ENCODE results near the gene PLCB1.

The PLCB1 gene

GRCh38 chr20:8657664-8658063, 525.6 kb downstream of the PLCB1 start:
- no peak overlapping the region for H3K4me3 ChIP-seq (replicated peaks; ENCODE audit: low read depth, low read length)
- H3K36me3 ChIP-seq (ENCODE audit: control insufficient read depth, insufficient read depth, low read length): no peaks in the 10 kb centered on the region
- no peak for DNase-seq (ENCODE audit: extremely low read depth, insufficient read length)
- no peaks in the 10 kb centered on the region for H3K27me3 ChIP-seq (replicated peaks; ENCODE audit: control insufficient read depth, insufficient read depth, low read length)
- TF ChIP-seq, protein P1, sequence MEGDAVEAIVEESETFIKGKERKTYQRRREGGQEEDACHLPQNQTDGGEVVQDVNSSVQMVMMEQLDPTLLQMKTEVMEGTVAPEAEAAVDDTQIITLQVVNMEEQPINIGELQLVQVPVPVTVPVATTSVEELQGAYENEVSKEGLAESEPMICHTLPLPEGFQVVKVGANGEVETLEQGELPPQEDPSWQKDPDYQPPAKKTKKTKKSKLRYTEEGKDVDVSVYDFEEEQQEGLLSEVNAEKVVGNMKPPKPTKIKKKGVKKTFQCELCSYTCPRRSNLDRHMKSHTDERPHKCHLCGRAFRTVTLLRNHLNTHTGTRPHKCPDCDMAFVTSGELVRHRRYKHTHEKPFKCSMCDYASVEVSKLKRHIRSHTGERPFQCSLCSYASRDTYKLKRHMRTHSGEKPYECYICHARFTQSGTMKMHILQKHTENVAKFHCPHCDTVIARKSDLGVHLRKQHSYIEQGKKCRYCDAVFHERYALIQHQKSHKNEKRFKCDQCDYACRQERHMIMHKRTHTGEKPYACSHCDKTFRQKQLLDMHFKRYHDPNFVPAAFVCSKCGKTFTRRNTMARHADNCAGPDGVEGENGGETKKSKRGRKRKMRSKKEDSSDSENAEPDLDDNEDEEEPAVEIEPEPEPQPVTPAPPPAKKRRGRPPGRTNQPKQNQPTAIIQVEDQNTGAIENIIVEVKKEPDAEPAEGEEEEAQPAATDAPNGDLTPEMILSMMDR (IDR thresholded peaks at IDR 0.05; ENCODE audit: insufficient read depth, low read length, poor library complexity, severe bottlenecking): no peak

DNA sequence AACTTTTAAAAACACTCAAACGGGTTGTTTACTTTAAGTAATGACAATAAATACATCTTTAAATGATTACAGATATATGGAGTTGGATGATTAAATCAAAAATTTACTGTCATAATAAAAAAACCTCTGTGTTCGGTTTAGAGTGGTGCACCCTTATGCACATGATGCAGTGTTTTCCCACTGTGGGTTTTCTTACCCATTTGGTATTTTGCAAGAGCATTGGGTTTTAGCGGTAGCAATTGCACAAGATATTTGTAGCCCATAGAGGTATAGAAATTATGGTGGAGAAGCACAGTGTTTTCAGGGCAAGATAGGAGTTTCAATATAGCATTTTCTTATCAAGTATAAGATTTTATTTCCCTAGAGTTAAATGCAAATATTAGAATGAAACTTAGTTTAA, 526.0 kb downstream of the PLCB1 start:
- Histone ChIP-seq H3K4me3 (replicated peaks; ENCODE audit: low read depth, low read length) (no peak overlapping the region), H3K36me3 (ENCODE audit: control insufficient read depth, insufficient read depth, low read length) (no peaks in the 10 kb centered on the region), H3K27me3 (replicated peaks; ENCODE audit: control insufficient read depth, insufficient read depth, low read length) (no peaks in the 10 kb centered on the region)
- TF ChIP-seq, protein P1 (IDR thresholded peaks at IDR 0.05; ENCODE audit: insufficient read depth, low read length, poor library complexity, severe bottlenecking): no peak
- no peak for DNase-seq (ENCODE audit: extremely low read depth, insufficient read length)

DNA sequence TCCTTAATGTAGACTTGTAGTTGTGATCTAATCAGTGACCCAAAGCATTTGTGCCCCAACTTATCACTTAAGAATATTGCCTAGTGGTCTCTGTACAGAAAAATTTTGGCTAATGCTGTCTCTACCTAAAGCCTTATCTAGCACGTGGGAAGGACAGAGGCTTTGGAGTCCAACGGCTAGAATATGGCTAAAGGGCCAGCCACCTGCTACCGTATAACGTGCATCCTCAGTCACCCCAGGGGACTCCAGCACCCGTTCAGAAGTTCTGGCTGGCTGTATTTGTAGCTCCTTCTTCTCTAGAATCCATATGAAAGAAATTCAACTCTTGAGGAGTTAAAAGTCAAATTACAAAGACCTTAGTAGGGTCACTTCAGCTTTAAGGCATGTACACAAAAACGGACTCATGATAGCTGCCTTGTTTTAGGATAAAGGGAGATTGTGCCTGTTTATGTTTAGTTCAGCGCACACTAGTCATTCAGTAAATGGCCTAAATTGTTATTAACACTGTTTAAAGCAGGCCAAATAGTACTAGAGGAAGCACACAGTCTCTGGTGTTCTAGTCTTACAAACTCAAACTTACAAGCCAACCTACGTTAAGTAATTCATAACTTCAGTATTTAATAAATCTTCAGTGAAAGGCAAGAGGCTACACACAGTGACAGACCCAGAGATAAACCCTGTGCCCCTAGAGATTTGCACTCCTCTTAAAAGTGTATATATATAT, 529.3 kb downstream of the PLCB1 start:
- no peak for DNase-seq (ENCODE audit: extremely low read depth, insufficient read length)
- TF ChIP-seq, protein P1 (IDR thresholded peaks at IDR 0.05; ENCODE audit: insufficient read depth, low read length, poor library complexity, severe bottlenecking): no peak

GRCh38 chr20:8662433-8662954, 530.4 kb downstream of the PLCB1 start:
- no peak for DNase-seq (ENCODE audit: extremely low read depth, insufficient read length)
- H3K36me3 ChIP-seq (ENCODE audit: control insufficient read depth, insufficient read depth, low read length): no peaks in the 10 kb centered on the region
- TF ChIP-seq, protein P1 (IDR thresholded peaks at IDR 0.05; ENCODE audit: insufficient read depth, low read length, poor library complexity, severe bottlenecking): no peak
- H3K4me3 ChIP-seq (replicated peaks; ENCODE audit: low read depth, low read length): no peak overlapping the region
- H3K27me3 ChIP-seq (replicated peaks; ENCODE audit: control insufficient read depth, insufficient read depth, low read length): no peaks in the 10 kb centered on the region

More for the DNA sequence above, 529.3 kb downstream of the PLCB1 start:
- Histone ChIP-seq H3K36me3 (ENCODE audit: control insufficient read depth, insufficient read depth, low read length) (no peaks in the 10 kb centered on the region), H3K27me3 (replicated peaks; ENCODE audit: control insufficient read depth, insufficient read depth, low read length) (no peaks in the 10 kb centered on the region), H3K4me3 (replicated peaks; ENCODE audit: low read depth, low read length) (no peak overlapping the region)

DNA sequence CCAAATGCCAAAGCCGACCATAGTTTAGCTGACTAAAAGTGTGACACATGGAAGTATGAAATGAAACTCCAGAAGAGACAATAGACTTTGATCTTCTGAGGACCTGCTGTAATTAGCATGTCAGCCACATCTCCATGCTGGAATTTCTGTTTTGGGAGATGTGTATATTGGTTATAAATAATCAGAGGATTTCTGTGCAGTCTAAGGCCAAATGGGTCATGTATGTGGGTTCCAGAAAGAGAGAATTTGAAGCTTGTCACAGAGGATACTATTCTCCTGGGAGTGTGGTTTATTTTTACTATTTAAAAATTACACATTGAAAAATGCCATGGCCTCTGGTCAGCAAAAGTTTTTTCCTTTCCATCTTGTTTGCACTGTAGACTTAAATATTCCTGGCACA, 531.4 kb downstream of the PLCB1 start:
- TF ChIP-seq, protein P1 (IDR thresholded peaks at IDR 0.05; ENCODE audit: insufficient read depth, low read length, poor library complexity, severe bottlenecking): no peak

More for the DNA sequence above, 531.4 kb downstream of the PLCB1 start:
- Histone ChIP-seq H3K4me3 (replicated peaks; ENCODE audit: low read depth, low read length) (no peak overlapping the region), H3K36me3 (ENCODE audit: control insufficient read depth, insufficient read depth, low read length) (no peaks in the 10 kb centered on the region), H3K27me3 (replicated peaks; ENCODE audit: control insufficient read depth, insufficient read depth, low read length) (no peaks in the 10 kb centered on the region)
- DNase-seq (ENCODE audit: extremely low read depth, insufficient read length): no peak

Data from GM06990 (cell line).